Osteocyte (in vitro differentiated cells): ENCODE measurements around the gene LPAR2. TPM values are rescaled to one million over a fixed set of nuclear protein-coding genes. Genes with fewer than 3 reads are reported as not detected.

Experiments
- DNase-seq: peaks from one replicate; pipeline ENCODE4 v3.0.0; 2021; ENCODE audit warnings: mixed read lengths; ENCODE audit not compliant: unreplicated experiment; ENCODE audit errors: extremely low spot score
- H3K27ac Mint-ChIP-seq: one replicate; pipeline ENCODE4 v1.8.0; 2021; ENCODE audit warnings: mild to moderate bottlenecking, mixed read lengths; ENCODE audit not compliant: unreplicated experiment
- H3K27me3 Mint-ChIP-seq: one replicate; pipeline ENCODE4 v1.8.0; 2021; ENCODE audit warnings: mixed read lengths; ENCODE audit not compliant: unreplicated experiment
- H3K36me3 Mint-ChIP-seq: one replicate; pipeline ENCODE4 v1.8.0; 2021; ENCODE audit warnings: mixed read lengths; ENCODE audit not compliant: unreplicated experiment
- H3K4me1 Mint-ChIP-seq: one replicate; pipeline ENCODE4 v1.8.0; 2021; ENCODE audit warnings: mixed read lengths; ENCODE audit not compliant: unreplicated experiment
- H3K4me3 Mint-ChIP-seq: one replicate; pipeline ENCODE4 v1.8.0; 2021; ENCODE audit warnings: mild to moderate bottlenecking, moderate library complexity, mixed read lengths; ENCODE audit not compliant: unreplicated experiment
- H3K9me3 Mint-ChIP-seq: one replicate; pipeline ENCODE4 v1.8.0; 2021; ENCODE audit warnings: mixed read lengths; ENCODE audit not compliant: unreplicated experiment
- total RNA-seq: library from RNA; stranded (reverse); gene quantifications from 2 replicates; pipeline ENCODE4 v1.2.1, GENCODE V29; 2021
- TF ChIP-seq, protein P1 (sequence below): fragments of 200-600 bp; sonication (generic); IDR thresholded peaks from 2 replicates; pipeline ENCODE4 v1.5.0; 2021; ENCODE audit warnings: antibody characterized with exemption, mild to moderate bottlenecking, moderate library complexity

The LPAR2 gene
- total RNA-seq, 1 donor from 2014 or later = 7.4 TPM

DNA sequence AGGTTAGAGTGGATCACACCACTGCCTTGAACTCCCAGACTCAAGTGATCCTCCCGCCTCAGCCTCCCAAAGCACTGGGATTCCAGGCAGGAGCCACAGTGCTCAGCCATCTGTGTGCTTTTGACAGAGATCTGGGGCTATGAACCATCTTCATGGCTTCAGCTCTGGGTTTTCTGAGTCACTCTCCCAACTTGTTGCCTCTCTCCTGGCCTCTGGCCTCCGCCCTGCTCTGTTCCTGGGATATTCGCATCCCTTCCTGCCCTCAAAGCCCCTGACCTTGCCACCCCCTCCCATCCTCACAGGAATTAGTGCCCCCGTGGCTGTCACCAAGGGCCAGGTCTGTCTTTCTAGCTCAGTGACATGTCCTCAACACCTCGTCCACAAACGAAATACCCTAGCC is 21.1 kb upstream of the LPAR2 start:
- Mint-ChIP-seq H3K4me3 (no peak overlapping the region), H3K4me1 (no peaks in the 10 kb centered on the region), H3K27me3 (no peaks in the 10 kb centered on the region), H3K27ac (peak overlapping the region; percentile 32), H3K9me3 (no peaks in the 10 kb centered on the region), H3K36me3 (peaks cover 27% of the 10 kb centered on the region)
- DNase-seq = no peak
- TF ChIP-seq, protein P1, sequence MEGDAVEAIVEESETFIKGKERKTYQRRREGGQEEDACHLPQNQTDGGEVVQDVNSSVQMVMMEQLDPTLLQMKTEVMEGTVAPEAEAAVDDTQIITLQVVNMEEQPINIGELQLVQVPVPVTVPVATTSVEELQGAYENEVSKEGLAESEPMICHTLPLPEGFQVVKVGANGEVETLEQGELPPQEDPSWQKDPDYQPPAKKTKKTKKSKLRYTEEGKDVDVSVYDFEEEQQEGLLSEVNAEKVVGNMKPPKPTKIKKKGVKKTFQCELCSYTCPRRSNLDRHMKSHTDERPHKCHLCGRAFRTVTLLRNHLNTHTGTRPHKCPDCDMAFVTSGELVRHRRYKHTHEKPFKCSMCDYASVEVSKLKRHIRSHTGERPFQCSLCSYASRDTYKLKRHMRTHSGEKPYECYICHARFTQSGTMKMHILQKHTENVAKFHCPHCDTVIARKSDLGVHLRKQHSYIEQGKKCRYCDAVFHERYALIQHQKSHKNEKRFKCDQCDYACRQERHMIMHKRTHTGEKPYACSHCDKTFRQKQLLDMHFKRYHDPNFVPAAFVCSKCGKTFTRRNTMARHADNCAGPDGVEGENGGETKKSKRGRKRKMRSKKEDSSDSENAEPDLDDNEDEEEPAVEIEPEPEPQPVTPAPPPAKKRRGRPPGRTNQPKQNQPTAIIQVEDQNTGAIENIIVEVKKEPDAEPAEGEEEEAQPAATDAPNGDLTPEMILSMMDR = no peak

DNA sequence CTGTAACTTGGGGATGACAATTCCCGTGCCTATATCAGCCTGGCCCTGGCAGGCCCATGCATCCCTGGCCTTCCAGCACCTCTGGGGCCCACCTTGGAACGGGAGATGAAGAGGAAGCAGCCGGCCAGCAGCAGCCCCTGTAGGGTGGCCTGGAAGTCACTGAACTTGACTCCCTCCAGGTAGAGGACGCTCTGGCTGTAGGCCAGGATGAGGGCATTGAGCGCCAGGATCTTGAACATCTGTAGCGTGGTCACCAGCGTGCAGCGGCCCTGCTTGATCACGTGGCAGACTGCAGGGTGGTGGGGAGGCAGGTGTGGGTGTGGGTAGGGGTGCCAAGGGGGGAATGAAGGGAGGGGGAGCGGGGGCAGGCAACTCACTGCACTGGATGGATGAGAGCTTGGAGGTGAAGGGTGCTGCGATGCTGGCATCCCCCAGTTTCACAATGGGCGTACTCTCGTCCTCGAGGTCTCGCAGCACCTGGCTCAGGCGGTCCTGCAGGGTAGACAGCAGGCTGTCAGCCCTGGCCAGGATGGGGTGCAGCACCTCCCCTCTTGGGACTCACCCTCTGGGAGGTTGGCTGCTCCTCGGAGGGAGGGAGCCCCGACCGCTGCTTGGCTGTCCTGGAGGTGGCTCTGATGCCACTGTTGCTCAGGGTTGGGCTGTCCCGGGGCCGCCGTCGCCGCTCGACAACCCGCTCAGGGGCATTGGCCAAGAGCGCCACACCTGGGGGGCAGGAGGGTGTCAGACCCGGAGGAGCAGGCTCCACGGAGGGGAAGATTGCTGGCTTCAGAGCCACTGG is 19.2 kb upstream of the LPAR2 start:
- no peaks in the 10 kb centered on the region for H3K9me3 Mint-ChIP-seq
- no peak overlapping the region for H3K27ac Mint-ChIP-seq
- H3K27me3 Mint-ChIP-seq = no peaks in the 10 kb centered on the region
- TF ChIP-seq, protein P1 = no peak
- H3K36me3 Mint-ChIP-seq = peaks cover 15% of the 10 kb centered on the region
- DNase-seq = no peak
- H3K4me1 Mint-ChIP-seq = peaks cover 12% of the 10 kb centered on the region
- no peak overlapping the region for H3K4me3 Mint-ChIP-seq

DNA sequence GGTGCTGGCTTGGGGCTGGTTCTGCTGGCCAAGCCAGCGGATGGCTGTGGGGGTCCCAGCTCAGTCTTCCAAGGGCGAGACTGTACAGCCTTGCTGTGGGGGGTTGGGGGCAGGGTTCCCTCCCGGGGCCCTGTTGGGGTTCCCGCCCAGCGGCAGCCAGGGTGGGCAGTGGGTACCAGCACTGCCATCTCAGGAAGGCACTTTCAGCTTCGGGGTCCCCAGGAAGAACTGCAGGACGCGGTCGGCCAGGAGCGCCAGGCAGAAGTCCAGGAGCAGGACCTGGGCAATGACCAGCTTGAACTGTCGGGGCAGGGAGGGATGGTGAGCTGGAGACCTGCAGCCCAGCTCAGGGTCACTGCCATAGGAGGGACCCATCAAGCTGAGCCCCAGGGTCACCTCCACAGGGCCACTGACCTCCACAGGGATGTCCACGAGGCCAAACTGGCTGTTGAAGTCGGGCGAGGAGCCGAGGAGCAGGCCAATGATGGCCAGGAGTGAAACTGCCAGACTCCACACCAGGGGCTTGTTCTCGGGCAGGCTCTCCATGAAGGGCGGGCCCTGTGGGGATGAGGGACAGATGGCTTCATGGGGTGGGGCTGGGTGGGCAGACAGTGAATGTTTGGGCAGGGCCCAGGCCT is 17.3 kb upstream of the LPAR2 start:
- no peaks in the 10 kb centered on the region for H3K27me3 Mint-ChIP-seq
- H3K4me3 Mint-ChIP-seq = no peak overlapping the region
- H3K36me3 Mint-ChIP-seq = peaks cover 10% of the 10 kb centered on the region

DNA sequence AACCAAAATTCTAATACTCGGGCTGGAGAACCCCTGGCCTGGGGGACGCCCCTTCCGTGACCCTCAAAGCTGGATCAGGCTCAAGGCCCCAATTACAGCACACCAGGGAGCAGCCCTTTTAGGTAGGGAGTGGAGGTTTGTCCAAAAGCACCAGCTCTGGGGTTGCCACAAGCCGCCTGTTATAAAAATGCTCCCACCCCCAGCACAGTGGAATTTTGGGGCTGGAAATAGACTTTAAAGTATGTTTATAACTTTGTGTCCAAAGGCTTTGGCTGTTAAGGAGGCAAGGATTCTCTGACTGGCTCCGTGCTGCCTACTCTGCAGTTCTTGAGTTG is 16.0 kb upstream of the LPAR2 start:
- TF ChIP-seq, protein P1 = peak; percentile 5
- H3K27me3 Mint-ChIP-seq = no peaks in the 10 kb centered on the region
- peak overlapping the region; percentile 94 for H3K4me3 Mint-ChIP-seq
- peaks cover 15% of the 10 kb centered on the region for H3K4me1 Mint-ChIP-seq
- no peaks in the 10 kb centered on the region for H3K9me3 Mint-ChIP-seq
- peak overlapping the region; percentile 81 for H3K27ac Mint-ChIP-seq
- H3K36me3 Mint-ChIP-seq = peaks cover 4% of the 10 kb centered on the region
- DNase-seq = no peak

More for the DNA sequence above, 17.3 kb upstream of the LPAR2 start:
- TF ChIP-seq, protein P1 = no peak
- Mint-ChIP-seq H3K9me3 (no peaks in the 10 kb centered on the region), H3K4me1 (peaks cover 15% of the 10 kb centered on the region), H3K27ac (no peak overlapping the region)
- no peak for DNase-seq
